ENCODE measurements around the gene TTLL1. TPM values are rescaled to one million over a fixed set of nuclear protein-coding genes. Genes with fewer than 3 reads are reported as not detected.

The TTLL1 gene
- total RNA-seq, 1 experiment from 2014 or later: 4.1 TPM

- Mint-ChIP-seq H3K9me3 (ENCODE audit: unreplicated experiment) (no peaks in the 10 kb centered on the region), H3K4me3 (ENCODE audit: unreplicated experiment) (peak overlapping the region; percentile 22), H3K27ac (ENCODE audit: unreplicated experiment) (peak overlapping the region; percentile 92), H3K27me3 (ENCODE audit: insufficient read depth, unreplicated experiment) (no peaks in the 10 kb centered on the region), H3K4me1 (ENCODE audit: low read depth, unreplicated experiment) (peaks cover 29% of the 10 kb centered on the region), H3K36me3 (ENCODE audit: insufficient read depth, unreplicated experiment) (peaks cover 66% of the 10 kb centered on the region)
- Histone ChIP-seq H3K4me3 (ENCODE audit: low read depth, low read length) (no peak overlapping the region), H3K36me3 (ENCODE audit: control insufficient read depth, insufficient read depth, low read length) (no peaks in the 10 kb centered on the region), H3K9me3 (no peaks in the 10 kb centered on the region), H3K27me3 (replicated peaks; ENCODE audit: control insufficient read depth, insufficient read depth, low read length) (no peaks in the 10 kb centered on the region), H3K4me1 (peaks cover 50% of the 10 kb centered on the region)
- no peak for DNase-seq
- TF ChIP-seq CTCF (IDR thresholded peaks at IDR 0.05; ENCODE audit: insufficient read depth in 1 of 2, low read depth in 1 of 2, low read length in 1 of 2, severe bottlenecking in 1 of 2, unreplicated experiment in 1 of 2): no peak
- BruUV-seq (replicated peaks): no TSS peak
- CTCF ChIA-PET: no interaction called here
- POLR2A ChIA-PET: no interaction called here
- intact Hi-C loops (cut with micrococcal nuclease; ENCODE audit: unreplicated experiment): no loop called here
Measured at GRCh38 chr22:43128116-43128515, 38.9 kb upstream of the TTLL1 start.

GRCh38 chr22:43127166-43127908 is 38.1 kb upstream of the TTLL1 start:
- peak overlapping the region; percentile 92 for H3K27ac Mint-ChIP-seq (ENCODE audit: unreplicated experiment)
- DNase-seq: peak in 1 of 2 experiments; percentile 60
- H3K36me3 Mint-ChIP-seq (ENCODE audit: insufficient read depth, unreplicated experiment): peaks cover 60% of the 10 kb centered on the region
- ChIA-PET CTCF (no interaction called here), POLR2A (interaction anchor here (0.5 kb wide), 1 partner anchor 16 kb away, joined by 4 read pairs; the partner anchor contains the start of gene MCAT)
- H3K4me1 Mint-ChIP-seq (ENCODE audit: low read depth, unreplicated experiment): peaks cover 29% of the 10 kb centered on the region
- peak overlapping the region; percentile 50 for H3K4me3 Mint-ChIP-seq (ENCODE audit: unreplicated experiment)
- intact Hi-C loops (cut with micrococcal nuclease; ENCODE audit: unreplicated experiment): no loop called here
- no TSS peak for BruUV-seq (replicated peaks)
- peaks cover 50% of the 10 kb centered on the region for H3K4me1 ChIP-seq
- H3K4me3 ChIP-seq (ENCODE audit: low read depth, low read length): no peak overlapping the region
- H3K27me3 Mint-ChIP-seq (ENCODE audit: insufficient read depth, unreplicated experiment): no peaks in the 10 kb centered on the region
- no peaks in the 10 kb centered on the region for H3K9me3 Mint-ChIP-seq (ENCODE audit: unreplicated experiment)
- no peaks in the 10 kb centered on the region for H3K9me3 ChIP-seq
- H3K36me3 ChIP-seq (ENCODE audit: control insufficient read depth, insufficient read depth, low read length): no peaks in the 10 kb centered on the region
- TF ChIP-seq CTCF (IDR thresholded peaks at IDR 0.05; ENCODE audit: insufficient read depth in 1 of 2, low read depth in 1 of 2, low read length in 1 of 2, severe bottlenecking in 1 of 2, unreplicated experiment in 1 of 2): no peak
- H3K27me3 ChIP-seq (replicated peaks; ENCODE audit: control insufficient read depth, insufficient read depth, low read length): no peaks in the 10 kb centered on the region

- H3K4me3 ChIP-seq (ENCODE audit: low read depth, low read length): no peak overlapping the region
- peak overlapping the region; percentile 92 for H3K27ac Mint-ChIP-seq (ENCODE audit: unreplicated experiment)
- H3K4me1 Mint-ChIP-seq (ENCODE audit: low read depth, unreplicated experiment): peaks cover 29% of the 10 kb centered on the region
Measured at GRCh38 chr22:43126501-43127165, 37.4 kb upstream of the TTLL1 start.

More at GRCh38 chr22:43126501-43127165, 37.4 kb upstream of the TTLL1 start:
- Mint-ChIP-seq H3K27me3 (ENCODE audit: insufficient read depth, unreplicated experiment) (no peaks in the 10 kb centered on the region), H3K9me3 (ENCODE audit: unreplicated experiment) (no peaks in the 10 kb centered on the region), H3K36me3 (ENCODE audit: insufficient read depth, unreplicated experiment) (peaks cover 53% of the 10 kb centered on the region), H3K4me3 (ENCODE audit: unreplicated experiment) (peak overlapping the region; percentile 50)
- Histone ChIP-seq H3K36me3 (ENCODE audit: control insufficient read depth, insufficient read depth, low read length) (no peaks in the 10 kb centered on the region), H3K27me3 (replicated peaks; ENCODE audit: control insufficient read depth, insufficient read depth, low read length) (no peaks in the 10 kb centered on the region), H3K9me3 (no peaks in the 10 kb centered on the region), H3K4me1 (peaks cover 50% of the 10 kb centered on the region)
- ChIA-PET CTCF (interaction anchor here (1.2 kb wide), 1 partner anchor 102 kb away, joined by 5 read pairs; no protein-coding TSS in a partner anchor), POLR2A (interaction anchor here (0.6 kb wide), 1 partner anchor 16 kb away, joined by 3 read pairs; no protein-coding TSS in a partner anchor)
- peak; percentile 71 to 85 for DNase-seq
- BruUV-seq (replicated peaks): no TSS peak
- TF ChIP-seq CTCF (IDR thresholded peaks at IDR 0.05; ENCODE audit: insufficient read depth in 1 of 2, low read depth in 1 of 2, low read length in 1 of 2, severe bottlenecking in 1 of 2, unreplicated experiment in 1 of 2): no peak
- intact Hi-C loops (cut with micrococcal nuclease; ENCODE audit: unreplicated experiment): no loop called here

Data from Caco-2 (cell line).